ENCODE data around the gene ZBTB1.

ZBTB1 gene

GRCh38 chr14:64504310-64504896, at the start of gene ZBTB1:
Gene ZBTB1, plus strand, starts transcription at chr14:64504770. Its CDS starts 16,735 bp downstream, at chr14:64521505.
- DNase-seq (ENCODE audit: low read depth, low spot score), result peak; percentile 92

DNA sequence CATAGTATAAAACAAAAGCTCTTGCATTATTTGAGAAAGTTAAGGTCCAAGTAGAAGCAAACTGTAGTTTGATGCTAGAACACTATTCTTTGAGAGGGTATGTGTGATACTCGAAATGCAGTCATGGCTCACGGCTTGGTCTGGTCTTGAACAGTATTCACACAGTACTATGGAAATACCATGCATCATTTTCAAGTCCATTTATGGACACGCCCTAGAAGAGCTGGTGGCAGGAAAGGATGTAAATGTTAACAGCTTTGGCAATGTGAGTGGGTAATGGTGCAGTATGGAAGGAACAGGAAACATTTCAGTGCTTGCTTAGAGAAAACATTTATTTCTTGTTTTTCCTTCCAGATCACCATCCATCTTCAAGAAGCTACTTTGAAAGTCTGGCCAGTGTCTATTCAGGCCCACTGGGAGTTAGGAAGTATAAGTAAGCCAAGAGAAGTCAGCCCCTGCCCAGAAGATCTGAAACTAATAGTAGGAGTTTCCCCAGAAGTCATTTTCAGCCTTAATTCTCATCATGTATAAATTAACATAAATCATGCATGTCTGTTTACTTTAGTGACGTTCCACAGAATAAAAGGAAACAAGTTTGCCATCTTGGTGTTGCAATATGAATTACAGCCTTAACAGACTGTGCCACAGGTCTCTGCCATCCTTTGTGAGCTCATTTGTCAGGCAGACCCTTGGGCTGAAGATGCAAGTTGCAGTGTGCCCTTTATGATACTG, 45.0 kb upstream of the ZBTB1 start:
- DNase-seq (ENCODE audit: low read depth, low spot score), result no peak

DNA sequence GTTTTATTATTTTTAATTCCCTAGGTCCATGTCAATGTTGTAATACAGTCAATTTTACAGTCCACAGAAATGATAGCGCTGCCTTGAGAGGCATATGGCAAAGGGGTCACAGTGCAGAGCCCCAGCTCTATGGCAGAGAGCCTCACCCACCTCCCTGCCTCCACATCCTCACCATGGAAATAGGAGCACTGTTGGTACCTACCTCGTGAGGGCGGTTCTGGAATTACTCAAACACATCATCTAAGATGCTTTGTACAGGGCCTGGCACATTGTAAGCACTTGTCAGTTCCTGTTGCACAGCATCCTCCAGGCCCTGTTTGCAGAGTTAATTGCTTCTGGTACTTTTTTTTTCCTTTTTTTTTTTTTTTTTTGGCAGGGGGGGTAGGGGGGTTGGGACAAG, 43.3 kb upstream of the ZBTB1 start:
- no peak for DNase-seq (ENCODE audit: low read depth, low spot score)

GRCh38 chr14:64463195-64463594, 41.4 kb upstream of the ZBTB1 start:
- no peak for DNase-seq (ENCODE audit: low read depth, low spot score)

DNA sequence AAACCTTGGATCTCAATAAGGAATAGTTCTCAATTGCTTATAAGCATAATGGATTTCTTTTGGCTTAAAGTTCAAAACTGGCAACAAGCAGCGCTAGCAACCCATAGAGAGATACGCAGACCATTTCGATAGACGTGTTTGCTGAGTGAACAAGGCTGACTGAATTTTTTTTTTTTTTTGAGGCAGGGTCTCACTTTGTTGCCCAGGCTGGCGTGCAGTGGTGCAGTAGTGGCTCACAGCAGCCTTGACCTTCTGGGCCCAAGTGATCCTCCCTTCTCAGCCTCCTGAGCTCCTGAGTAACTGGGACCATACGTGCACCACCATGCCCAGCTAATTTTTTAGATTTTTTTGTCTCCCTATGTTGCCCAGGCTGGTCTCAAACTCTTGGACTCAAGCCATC, 40.7 kb upstream of the ZBTB1 start:
- DNase-seq (ENCODE audit: low read depth, low spot score), result no peak

DNA sequence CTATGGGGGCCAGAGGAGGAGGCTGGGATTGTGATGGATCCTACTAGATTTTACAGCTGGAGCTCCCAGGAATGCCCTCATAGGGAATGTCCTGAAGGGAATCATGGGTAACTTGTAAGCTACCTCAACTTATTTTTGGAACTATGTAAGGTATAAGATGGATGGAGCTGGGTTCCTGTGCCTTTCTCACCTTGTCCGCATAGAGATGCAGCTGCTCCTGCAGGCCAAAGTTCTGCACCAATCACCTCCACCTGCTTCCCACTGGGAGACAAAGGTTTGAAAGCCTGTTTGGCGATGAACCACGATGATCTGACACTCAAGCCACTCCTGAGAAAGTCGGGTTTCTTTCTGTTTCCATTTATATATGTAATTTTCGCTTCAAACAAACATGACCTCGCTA, 39.9 kb upstream of the ZBTB1 start:
- DNase-seq (ENCODE audit: low read depth, low spot score), result peak; percentile 31

GRCh38 chr14:64465191-64465822, 39.3 kb upstream of the ZBTB1 start, which contains the start of gene AKAP5:
Gene AKAP5, plus strand, starts transcription at chr14:64465499. Its CDS starts 2,896 bp downstream, at chr14:64468395.
- peak; percentile 76 for DNase-seq (ENCODE audit: low read depth, low spot score)

DNA sequence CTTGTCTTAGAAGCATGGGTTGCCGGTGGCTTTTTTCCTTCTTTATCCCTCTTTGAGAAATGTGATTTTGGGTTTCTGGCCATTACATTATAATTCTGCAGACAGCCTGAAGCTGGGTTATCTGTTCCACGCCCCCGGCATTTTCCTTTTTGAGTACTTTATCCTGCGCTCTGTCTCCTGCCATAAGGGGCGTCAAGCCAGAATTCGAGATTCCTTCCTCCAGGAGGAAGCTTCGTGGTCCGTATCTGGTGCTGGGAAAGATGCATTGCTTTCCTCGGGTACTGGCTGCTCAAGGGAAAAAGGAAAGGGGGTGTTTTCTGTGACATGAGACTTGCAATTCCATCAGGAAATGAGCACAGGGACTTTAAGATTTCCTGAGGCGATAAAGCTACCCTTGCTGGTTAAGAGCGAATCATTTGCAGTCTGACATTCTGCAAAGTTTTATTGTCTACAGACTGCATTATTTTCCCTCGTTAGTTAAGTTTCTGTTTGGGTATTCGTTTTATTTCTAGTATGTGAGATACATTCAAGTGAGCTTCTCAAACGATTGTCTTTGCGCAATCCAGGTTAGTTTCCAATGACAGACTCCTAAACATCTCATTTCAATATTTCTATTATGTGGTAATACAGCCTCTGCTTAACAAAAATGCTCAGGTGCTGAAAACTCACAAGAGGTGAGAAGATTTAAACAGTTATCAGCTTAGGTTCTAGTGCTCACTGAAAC, 38.6 kb upstream of the ZBTB1 start:
- DNase-seq (ENCODE audit: low read depth, low spot score), result peak; percentile 74

GRCh38 chr14:64467101-64467500, 37.5 kb upstream of the ZBTB1 start:
- no peak for DNase-seq (ENCODE audit: low read depth, low spot score)

DNA sequence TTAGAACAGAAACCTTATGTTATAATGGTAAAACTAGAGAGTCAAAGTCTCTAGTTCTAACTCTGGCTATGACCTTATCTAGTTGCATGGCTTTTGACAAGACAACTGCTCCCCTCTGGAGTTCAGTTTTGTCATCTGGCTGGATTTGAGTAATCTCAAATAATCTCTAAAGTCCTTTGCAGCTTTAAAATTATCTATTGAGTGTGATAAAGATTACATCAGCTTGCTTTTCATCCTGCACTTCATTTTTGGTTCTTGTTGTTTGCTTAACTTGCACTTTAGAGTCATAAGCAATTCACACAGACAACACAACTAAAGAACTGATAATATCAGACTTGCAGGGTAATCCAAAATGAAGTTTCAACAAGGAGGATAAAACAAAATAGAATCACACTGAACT, 37.0 kb upstream of the ZBTB1 start:
- no peak for DNase-seq (ENCODE audit: low read depth, low spot score)

- no peak for DNase-seq (ENCODE audit: low read depth, low spot score)
Measured at GRCh38 chr14:64468451-64468850, 36.1 kb upstream of the ZBTB1 start.

DNA sequence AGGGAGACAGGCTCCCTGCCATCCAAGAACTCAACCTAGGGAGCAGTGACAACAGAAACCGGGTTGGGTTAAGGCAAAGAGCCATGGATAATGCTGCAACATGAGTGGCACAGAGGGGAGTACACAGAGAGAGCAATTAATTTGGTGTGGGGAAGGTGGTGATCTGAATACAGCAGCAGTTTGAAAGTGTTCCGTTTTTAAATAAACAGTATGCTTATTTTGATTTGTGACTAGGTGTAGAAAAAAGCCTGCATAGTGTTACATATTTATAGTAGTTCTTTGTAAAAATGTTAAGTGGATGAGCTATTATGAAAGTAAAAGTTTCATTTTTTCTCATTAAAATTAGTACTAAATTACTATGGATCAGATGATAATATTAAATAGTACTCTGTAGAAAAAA, 30.5 kb upstream of the ZBTB1 start:
- no peak for DNase-seq (ENCODE audit: low read depth, low spot score)

- DNase-seq (ENCODE audit: low read depth, low spot score), result no peak
Measured at GRCh38 chr14:64474698-64475097, 29.9 kb upstream of the ZBTB1 start.

GRCh38 chr14:64475585-64476273, 28.8 kb upstream of the ZBTB1 start:
- DNase-seq (ENCODE audit: low read depth, low spot score), result no peak

DNA sequence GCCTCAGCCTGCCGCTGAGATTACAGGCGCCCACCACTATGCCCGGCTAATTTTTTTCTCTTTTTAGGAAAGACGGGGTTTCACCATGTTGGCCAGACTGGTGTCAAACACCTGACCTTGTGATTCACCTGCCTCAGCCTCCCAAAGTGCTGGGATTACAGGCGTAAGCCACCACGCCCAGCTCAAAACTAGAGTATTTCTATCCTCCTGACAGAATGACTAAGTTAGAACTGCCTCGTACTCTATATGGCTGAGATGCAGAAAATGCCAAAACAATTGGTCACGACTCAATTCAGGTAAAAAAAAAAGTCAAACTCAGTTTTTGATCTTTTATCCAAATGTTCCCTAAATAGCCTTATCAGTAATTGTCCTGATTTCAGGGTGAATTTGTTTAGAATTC, 28.1 kb upstream of the ZBTB1 start:
- no peak for DNase-seq (ENCODE audit: low read depth, low spot score)

GRCh38 chr14:64478634-64479250, 25.8 kb upstream of the ZBTB1 start:
- no peak for DNase-seq (ENCODE audit: low read depth, low spot score)

DNA sequence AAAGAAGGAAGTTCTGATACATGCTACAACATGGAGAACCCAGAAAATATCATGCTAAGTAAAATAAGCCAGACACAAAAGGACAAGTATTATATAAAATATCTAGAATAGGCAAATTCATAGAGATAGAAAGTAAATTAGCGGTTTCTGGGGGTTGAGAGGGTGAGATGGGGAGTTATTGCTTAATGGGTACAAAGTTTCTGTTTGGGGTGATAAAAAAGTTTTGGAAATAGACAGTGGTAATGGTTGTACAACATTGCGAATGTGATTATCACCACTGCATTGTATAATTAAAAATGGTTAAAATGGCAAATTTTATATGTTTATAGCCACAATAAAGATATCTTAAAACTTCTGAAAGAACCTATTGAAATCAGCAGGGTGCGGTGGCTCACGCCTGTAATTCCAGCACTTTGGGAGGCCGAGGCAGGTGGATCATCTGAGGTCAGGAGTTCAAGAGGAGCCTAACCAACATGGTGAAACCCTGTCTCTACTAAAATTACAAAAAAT, 15.9 kb upstream of the ZBTB1 start:
- DNase-seq (ENCODE audit: low read depth, low spot score), result no peak

DNA sequence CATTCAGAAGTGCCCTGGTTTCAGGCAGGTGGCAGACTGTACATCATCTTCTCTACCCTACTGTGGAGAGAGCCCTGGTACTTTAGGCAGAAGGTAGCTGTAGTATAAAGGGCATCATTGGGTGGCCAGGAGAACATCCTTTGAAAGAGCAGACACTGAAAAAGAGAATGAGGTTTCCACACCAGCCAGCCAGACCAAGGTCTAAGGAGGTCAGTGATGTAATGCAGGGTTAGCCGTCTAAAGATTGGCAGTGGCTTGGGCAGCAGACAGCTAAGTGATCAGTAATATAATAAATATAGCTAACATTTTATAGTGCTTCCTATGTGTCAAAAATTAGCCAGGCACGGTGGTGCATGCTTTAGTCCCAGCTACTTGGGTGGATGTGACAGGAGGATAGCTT, 12.9 kb upstream of the ZBTB1 start:
- no peak for DNase-seq (ENCODE audit: low read depth, low spot score)

- no peak for DNase-seq (ENCODE audit: low read depth, low spot score)
Measured at GRCh38 chr14:64493455-64493854, 11.1 kb upstream of the ZBTB1 start.

DNA sequence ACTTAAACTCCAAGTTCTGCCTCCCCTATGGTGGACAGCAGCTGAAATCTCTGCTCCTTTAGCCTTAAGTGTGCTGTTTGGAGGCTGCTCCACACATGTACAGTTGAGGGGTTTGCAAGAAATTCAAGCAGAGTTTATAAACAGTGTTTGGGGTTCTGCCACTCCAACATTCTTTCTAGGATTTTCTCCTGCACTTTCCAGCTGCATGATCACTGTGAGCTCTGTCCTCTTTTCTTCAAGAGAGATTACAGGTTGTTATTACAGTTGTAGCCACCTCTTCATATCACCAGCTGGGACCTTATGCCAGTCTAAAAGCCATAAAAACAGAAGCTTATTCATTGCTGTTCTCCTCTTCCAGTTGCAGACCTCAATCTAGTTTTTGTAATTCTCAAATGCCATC, 9.3 kb upstream of the ZBTB1 start:
- DNase-seq (ENCODE audit: low read depth, low spot score), result no peak

DNA sequence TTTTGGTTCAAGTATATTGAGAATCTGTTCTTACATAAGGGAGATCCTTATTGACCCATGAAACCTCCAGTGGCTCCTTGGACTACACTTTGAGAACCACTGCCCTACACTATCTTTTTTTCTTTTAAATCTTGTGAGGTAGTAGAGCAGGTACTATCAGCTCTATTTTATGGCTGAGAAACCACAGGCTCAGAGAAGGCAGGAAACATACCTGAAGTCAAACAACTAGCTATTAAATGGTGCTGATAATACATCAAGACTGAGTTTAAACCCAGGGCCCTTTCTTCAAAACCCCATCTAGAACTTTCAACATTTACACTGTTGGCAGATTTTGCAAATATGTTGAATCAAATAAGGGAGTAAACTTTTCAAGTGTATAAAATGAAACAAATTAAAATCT, 7.8 kb upstream of the ZBTB1 start:
- DNase-seq (ENCODE audit: low read depth, low spot score), result no peak

Measured in ELF-1 (cell line).